Transverse colon (tissue), 3 donors: ENCODE data around the gene HECTD1.

Experiments used
- CTCF ChIP-seq, 5 experiments: fragments of 200-600 bp in 3 of 5; fragments of 450-650 bp in 2 of 5; sonication (generic) in 3 of 5; IDR thresholded peaks; 1 replicate in 2 of 5; 2 replicates in 3 of 5; pipeline ENCODE4 v1.5.1; 2016 to 2017; ENCODE audit warnings: antibody characterized with exemption in 5 of 5, inconsistent platforms in 3 of 5, mild to moderate bottlenecking in 2 of 5, moderate library complexity in 1 of 5
- POLR2A ChIP-seq: fragments of 450-650 bp; IDR thresholded peaks from one replicate; pipeline ENCODE4 v1.6.1; 2016; ENCODE audit warnings: antibody characterized with exemption, mild to moderate bottlenecking, moderate library complexity

DNA sequence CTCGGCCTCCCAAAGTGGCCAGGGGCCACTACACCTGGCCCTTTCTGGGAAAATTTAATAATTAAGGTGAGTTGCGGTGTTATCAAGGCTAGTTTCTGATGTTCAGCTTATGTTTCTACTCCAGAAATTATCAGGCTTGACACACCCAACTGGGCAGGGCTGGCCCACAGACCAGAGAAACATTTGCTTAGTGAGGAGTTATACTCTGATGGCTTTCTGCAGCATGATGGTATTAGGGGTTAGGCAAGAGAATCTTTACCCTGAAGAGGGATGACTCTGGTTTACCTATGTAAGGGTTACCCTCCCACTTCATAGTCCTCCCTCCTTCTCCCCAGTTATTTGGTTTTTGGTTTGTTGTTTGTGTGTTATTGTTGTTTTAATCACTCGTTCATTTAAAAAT is 24.5 kb upstream of the HECTD1 start:
- TF ChIP-seq CTCF (IDR thresholded peaks at IDR 0.05) (no peak), POLR2A (no peak)
